Fibroblast of lung (primary cell): ENCODE measurements around the gene ARHGAP6. TPM values are rescaled to one million over a fixed set of nuclear protein-coding genes. Genes with fewer than 3 reads are reported as not detected.

Source experiments
- DNase-seq, 2 donors: peaks; one replicate each; pipeline versions ENCODE4 v3.0.0 to v3.0.0-alpha.2; 2010; ENCODE audit warnings: low read depth in 2 of 2
- H2AFZ ChIP-seq: 2 replicates; pipeline ENCODE4 v1.5.1; 2012; ENCODE audit warnings: low read length, control low read depth, inconsistent platforms
- H3K27ac ChIP-seq: 2 replicates; pipeline ENCODE4 v1.5.1; 2011; ENCODE audit warnings: low read length, control low read depth; ENCODE audit not compliant: insufficient read depth
- H3K27me3 ChIP-seq: 2 replicates; pipeline ENCODE4 v1.5.1; 2011; ENCODE audit warnings: mild to moderate bottlenecking, low read length; ENCODE audit not compliant: control insufficient read depth, insufficient read depth
- H3K36me3 ChIP-seq: 2 replicates; pipeline ENCODE4 v1.5.1; 2011; ENCODE audit warnings: low read length; ENCODE audit not compliant: control insufficient read depth, insufficient read depth
- H3K4me1 ChIP-seq: 2 replicates; pipeline ENCODE4 v1.5.1; 2011; ENCODE audit warnings: low read length; ENCODE audit not compliant: control insufficient read depth, insufficient read depth; ENCODE audit errors: extremely low read depth
- H3K4me2 ChIP-seq: 2 replicates; pipeline ENCODE4 v1.5.1; 2011; ENCODE audit warnings: low read length, control low read depth; ENCODE audit not compliant: insufficient read depth; ENCODE audit errors: extremely low read depth
- H3K4me3 ChIP-seq, 4 experiments: fragments of 200-600 bp in 1 of 4; sonication (generic) in 1 of 4; replicated peaks in 1 of 4; 2 replicates each; pipeline ENCODE4 v1.5.1; 2011 to 2016; ENCODE audit warnings: low read length in 4 of 4, low read depth in 3 of 4, mild to moderate bottlenecking in 3 of 4, control low read depth in 2 of 4, inconsistent platforms in 1 of 4, mixed read lengths in 1 of 4; ENCODE audit not compliant: insufficient read depth in 1 of 4; ENCODE audit errors: control extremely low read depth in 1 of 4
- H3K79me2 ChIP-seq: 2 replicates; pipeline ENCODE4 v1.5.1; 2012; ENCODE audit warnings: mild to moderate bottlenecking, low read length, inconsistent platforms; ENCODE audit not compliant: control insufficient read depth, insufficient read depth
- H3K9ac ChIP-seq: 2 replicates; pipeline ENCODE4 v1.5.1; 2011; ENCODE audit warnings: mild to moderate bottlenecking, low read length, control low read depth; ENCODE audit not compliant: insufficient read depth
- H3K9me3 ChIP-seq: 2 replicates; pipeline ENCODE4 v1.5.1; 2012; ENCODE audit warnings: low read depth, low read length; ENCODE audit not compliant: control insufficient read depth, insufficient read depth
- H4K20me1 ChIP-seq: 2 replicates; pipeline ENCODE4 v1.5.1; 2011; ENCODE audit warnings: low read length; ENCODE audit not compliant: control insufficient read depth, insufficient read depth; ENCODE audit errors: extremely low read depth
- CTCF ChIP-seq, 2 donors: IDR thresholded peaks in 1 of 2; conservative IDR thresholded peaks in 1 of 2; 1 replicate in 1 of 2; 2 replicates in 1 of 2; pipeline ENCODE4 v1.5.1; 2011 to 2012; ENCODE audit warnings: low read length in 2 of 2, control low read depth in 1 of 2, inconsistent platforms in 1 of 2, low read depth in 1 of 2, mild to moderate bottlenecking in 1 of 2
- EZH2 ChIP-seq: IDR thresholded peaks from 2 replicates; pipeline ENCODE4 v1.5.1; 2012; ENCODE audit warnings: low read length, control low read depth, mild to moderate bottlenecking; ENCODE audit errors: missing control alignments
- polyA plus RNA-seq, 2 donors: library from polyadenylated mRNA; depleted of rRNA in 1 of 2; stranded (reverse) in 1 of 2; unstranded in 1 of 2; fragments of >200 nt; gene quantifications; 2 replicates each; pipeline ENCODE4 v1.2.1, GENCODE V29; 2011 to 2012; ENCODE audit warnings: missing spikeins in 1 of 2
- total RNA-seq: library from RNA; depleted of rRNA; stranded (reverse); fragments of >200 nt; gene quantifications from 2 replicates; pipeline ENCODE4 v1.2.1, GENCODE V29; 2014

ARHGAP6 gene
- total and polyA plus RNA-seq, 2 donors (not counting 1 experiment from before 2014, with no cell fraction given), result 5.9 to 11.7 TPM

DNA sequence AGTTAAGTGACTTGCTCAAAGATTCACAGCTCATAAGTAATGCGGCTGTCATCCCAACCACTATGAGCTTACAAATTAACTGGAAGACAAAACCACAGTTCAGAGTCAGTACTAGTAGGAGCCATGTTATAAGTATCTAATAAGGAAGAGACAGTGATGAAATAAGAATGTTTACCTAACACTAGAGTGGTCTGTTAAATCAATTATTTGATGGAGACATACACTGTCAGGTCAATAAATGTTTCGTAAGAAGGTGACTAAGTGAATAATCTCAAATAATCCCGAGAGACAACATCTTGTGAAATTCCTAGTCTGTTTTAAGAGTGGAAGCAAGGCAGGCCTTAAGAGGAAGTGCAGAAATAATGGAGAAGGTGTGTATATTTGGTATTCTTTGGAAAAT, 398.3 kb downstream of the ARHGAP6 start:
- Histone ChIP-seq H4K20me1 (no peaks in the 10 kb centered on the region), H3K36me3 (no peaks in the 10 kb centered on the region), H3K4me3 (no peak overlapping the region), H3K79me2 (no peaks in the 10 kb centered on the region), H3K27me3 (no peaks in the 10 kb centered on the region), H3K4me1 (no peaks in the 10 kb centered on the region), H3K27ac (no peak overlapping the region), H3K9me3 (no peaks in the 10 kb centered on the region), H3K9ac (no peak overlapping the region), H2AFZ (no peak overlapping the region), H3K4me2 (no peak overlapping the region)
- DNase-seq, result no peak
- TF ChIP-seq EZH2, result no peak
- TF ChIP-seq CTCF (conservative IDR thresholded peaks at IDR 0.05 in 1 of 2, IDR thresholded peaks at IDR 0.05 in 1 of 2; ENCODE audit: low read depth in 1 of 2, low read length in 2 of 2), result no peak

- H3K36me3 ChIP-seq, result no peaks in the 10 kb centered on the region
Observed at GRCh38 chrX:11266573-11267003, 399.1 kb downstream of the ARHGAP6 start.

GRCh38 chrX:11265352-11265751, 400.4 kb downstream of the ARHGAP6 start:
- H3K27ac ChIP-seq, result no peak overlapping the region
- H2AFZ ChIP-seq, result no peak overlapping the region
- peak overlapping the region; percentile 68 for H3K4me2 ChIP-seq
- peaks cover 4% of the 10 kb centered on the region for H3K4me1 ChIP-seq
- H3K27me3 ChIP-seq, result no peaks in the 10 kb centered on the region
- H3K36me3 ChIP-seq, result no peaks in the 10 kb centered on the region
- no peaks in the 10 kb centered on the region for H4K20me1 ChIP-seq
- H3K9ac ChIP-seq, result no peak overlapping the region
- peak overlapping the region in 2 of 4 experiments; percentile 14 to 31 for H3K4me3 ChIP-seq
- H3K9me3 ChIP-seq, result no peaks in the 10 kb centered on the region
- H3K79me2 ChIP-seq, result no peaks in the 10 kb centered on the region
- DNase-seq, result no peak
- TF ChIP-seq CTCF (conservative IDR thresholded peaks at IDR 0.05 in 1 of 2, IDR thresholded peaks at IDR 0.05 in 1 of 2; ENCODE audit: low read depth in 1 of 2, low read length in 2 of 2) (no peak), EZH2 (no peak)

More at GRCh38 chrX:11266573-11267003, 399.1 kb downstream of the ARHGAP6 start:
- Histone ChIP-seq H2AFZ (no peak overlapping the region), H3K4me2 (no peak overlapping the region), H3K79me2 (no peaks in the 10 kb centered on the region), H3K4me1 (peaks cover 2% of the 10 kb centered on the region), H3K27ac (no peak overlapping the region), H3K9me3 (no peaks in the 10 kb centered on the region), H3K4me3 (no peak overlapping the region), H3K9ac (no peak overlapping the region), H3K27me3 (no peaks in the 10 kb centered on the region), H4K20me1 (no peaks in the 10 kb centered on the region)
- DNase-seq, result no peak
- no peak for TF ChIP-seq CTCF (conservative IDR thresholded peaks at IDR 0.05 in 1 of 2, IDR thresholded peaks at IDR 0.05 in 1 of 2; ENCODE audit: low read depth in 1 of 2, low read length in 2 of 2)
- no peak for TF ChIP-seq EZH2
